Measurements from ENCODE around the gene PRRC2B.
A peak's percentile ranks its signal among the peaks of the same experiment; 100 is the strongest.
"Not testable (repeated sequence)": the region's sequence is repeated elsewhere in the genome, so short reads cannot be mapped to it uniquely, and the experiment has no call there.

The PRRC2B gene

GRCh38 chr9:131387394-131387793, 6.5 kb upstream of the PRRC2B start:
- DNase-seq: no peak

- DNase-seq: no peak
Measured at GRCh38 chr9:131391020-131391419, 2.9 kb upstream of the PRRC2B start.

GRCh38 chr9:131391504-131391903, 2.4 kb upstream of the PRRC2B start:
- DNase-seq: no peak

DNA sequence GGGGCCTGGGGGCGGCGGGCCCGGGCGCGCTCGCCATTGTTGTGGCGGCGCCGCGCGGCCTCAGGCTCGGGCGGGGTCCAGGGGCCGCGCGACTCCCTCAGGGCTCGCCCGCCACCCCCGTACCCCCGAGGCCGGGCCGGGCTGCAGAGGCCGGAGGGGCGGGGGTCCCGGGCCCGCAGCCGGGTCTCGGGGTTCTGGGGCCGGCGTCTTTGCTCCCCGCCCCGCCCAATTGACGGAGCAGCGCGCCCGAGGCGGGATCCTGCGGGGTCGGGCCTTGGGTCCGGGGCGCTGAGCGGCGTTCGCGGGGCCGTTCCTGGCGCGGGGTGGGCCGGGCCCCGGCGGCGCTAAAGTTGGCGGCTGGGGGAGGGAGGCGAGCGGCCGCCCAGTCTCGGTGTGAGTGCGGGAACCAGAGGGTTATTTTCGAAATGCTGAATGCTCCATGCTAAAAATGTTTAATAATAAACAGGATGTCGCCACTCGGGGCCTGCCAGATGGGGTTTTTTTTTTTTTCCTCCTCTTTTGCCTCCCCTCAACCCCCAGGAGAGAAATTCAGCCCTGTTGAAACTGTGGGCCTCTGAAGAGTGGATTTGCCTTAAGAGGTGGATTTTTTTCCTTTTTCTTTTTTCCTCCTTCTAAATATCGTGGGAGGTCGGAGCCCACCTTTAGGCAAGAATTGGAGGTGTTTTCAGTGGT, 724 bp downstream of the PRRC2B start:
- no peak for DNase-seq

DNA sequence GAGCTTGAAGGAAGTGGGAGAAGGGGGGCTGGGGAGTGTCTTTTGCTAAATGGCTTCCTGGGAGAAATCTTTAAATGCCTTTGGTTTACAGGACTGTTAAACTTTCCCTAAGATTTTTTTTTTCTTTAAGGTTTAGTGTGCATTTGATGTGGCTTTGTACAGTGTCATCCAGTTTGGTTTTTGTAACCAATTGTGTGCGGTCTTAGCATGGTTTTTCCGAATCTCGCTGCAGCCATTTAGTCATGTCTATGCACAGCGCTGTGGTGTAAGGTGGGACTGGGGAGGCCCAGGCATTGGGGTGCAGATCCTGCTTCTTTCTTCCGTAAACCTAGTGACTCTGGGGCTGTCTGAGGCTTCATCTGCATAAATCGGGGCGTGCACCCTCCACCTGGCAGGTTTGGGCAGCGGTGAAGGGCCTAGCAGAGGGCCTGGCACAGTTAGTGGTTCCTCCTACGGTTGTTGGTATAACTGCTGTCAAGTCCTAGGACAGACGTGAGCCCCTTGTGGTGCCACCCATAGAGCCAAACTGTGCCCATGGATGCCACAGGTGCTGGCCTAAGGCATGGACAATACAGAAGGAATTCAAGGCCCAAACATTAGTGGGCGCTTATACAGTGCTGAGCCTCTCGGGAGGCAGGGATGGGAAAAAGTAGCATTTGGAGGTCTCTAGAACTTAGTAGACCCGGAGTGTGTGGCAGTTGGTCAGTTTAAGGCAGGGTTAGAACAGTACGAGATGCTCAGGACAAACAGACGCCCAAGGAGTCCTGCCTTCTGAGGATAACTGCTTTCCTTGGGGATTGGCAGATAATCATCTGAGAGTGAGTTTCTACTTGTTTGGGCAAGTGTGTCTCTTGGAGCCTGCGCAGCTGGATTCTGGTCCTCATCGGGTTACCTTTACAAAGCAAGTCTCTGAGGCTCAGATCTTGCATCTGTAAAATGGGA, 1.5 kb downstream of the PRRC2B start:
- DNase-seq: peak; percentile 23

GRCh38 chr9:131396099-131396479, 2.2 kb downstream of the PRRC2B start:
- DNase-seq: not testable (repeated sequence)

DNA sequence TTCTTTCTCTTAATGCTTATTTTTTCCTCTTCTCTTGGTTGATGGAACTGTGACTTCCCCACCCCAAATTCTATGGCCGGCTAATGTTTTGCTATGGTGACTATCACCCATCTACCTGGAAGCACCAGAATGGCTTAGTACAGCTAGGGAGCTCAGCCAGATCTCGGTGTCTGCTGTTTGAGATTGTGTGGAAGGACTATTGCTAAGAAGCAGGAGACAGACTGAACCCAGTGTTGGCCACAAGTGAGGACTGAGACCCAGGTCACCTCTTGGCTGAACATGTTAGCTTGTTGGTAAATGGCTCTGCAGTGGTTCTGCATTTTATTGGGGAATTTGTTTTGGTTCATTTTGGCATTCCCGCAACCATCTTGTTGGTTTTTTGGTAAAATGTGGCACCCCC, 2.7 kb downstream of the PRRC2B start:
- DNase-seq: no peak

GRCh38 chr9:131397100-131397790, 3.4 kb downstream of the PRRC2B start:
- DNase-seq: no peak

DNA sequence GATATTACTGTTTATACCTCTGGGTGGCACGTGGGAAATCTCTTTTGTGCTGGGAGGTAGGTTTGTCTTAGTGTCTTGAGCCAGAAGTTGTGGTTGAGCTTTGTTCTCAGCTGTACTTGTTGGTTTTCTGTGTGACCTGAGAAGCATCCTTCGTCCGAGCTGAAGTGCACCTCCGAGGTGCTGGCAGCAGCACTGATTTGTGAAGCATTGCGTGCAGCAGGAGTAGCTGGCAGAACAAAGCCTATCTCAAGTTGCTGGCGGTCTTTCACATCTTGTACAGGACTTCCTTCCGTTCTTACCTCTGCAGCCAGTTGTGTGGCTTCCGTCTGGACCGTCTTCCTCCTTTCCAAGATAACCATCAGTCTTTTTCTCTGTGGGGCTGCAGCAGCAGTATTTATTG, 4.3 kb downstream of the PRRC2B start:
- DNase-seq: peak; percentile 82

- no peak for DNase-seq
Measured at GRCh38 chr9:131399972-131400371, 6.1 kb downstream of the PRRC2B start.

DNA sequence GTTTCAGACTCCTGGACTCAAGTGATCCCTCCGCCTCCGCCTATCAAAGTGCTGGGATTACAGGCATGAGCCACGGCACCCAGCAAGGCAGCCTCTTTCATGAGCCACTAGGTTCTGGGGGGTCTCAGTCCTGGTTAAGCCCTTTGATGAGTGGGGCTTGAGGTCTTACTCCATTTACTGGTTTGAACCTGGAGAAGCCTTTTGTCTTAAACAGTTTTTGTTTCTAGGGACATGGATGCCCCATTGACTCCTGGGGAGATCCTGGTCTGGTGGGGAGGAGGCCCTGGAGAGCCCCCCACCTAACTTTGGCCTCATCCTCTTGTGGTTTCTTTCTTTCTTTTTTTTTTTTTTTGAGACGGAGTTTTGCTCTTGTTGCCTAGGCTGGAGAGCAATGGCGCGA, 6.7 kb downstream of the PRRC2B start:
- no peak for DNase-seq

GRCh38 chr9:131402073-131402472, 8.2 kb downstream of the PRRC2B start:
- DNase-seq: no peak

DNA sequence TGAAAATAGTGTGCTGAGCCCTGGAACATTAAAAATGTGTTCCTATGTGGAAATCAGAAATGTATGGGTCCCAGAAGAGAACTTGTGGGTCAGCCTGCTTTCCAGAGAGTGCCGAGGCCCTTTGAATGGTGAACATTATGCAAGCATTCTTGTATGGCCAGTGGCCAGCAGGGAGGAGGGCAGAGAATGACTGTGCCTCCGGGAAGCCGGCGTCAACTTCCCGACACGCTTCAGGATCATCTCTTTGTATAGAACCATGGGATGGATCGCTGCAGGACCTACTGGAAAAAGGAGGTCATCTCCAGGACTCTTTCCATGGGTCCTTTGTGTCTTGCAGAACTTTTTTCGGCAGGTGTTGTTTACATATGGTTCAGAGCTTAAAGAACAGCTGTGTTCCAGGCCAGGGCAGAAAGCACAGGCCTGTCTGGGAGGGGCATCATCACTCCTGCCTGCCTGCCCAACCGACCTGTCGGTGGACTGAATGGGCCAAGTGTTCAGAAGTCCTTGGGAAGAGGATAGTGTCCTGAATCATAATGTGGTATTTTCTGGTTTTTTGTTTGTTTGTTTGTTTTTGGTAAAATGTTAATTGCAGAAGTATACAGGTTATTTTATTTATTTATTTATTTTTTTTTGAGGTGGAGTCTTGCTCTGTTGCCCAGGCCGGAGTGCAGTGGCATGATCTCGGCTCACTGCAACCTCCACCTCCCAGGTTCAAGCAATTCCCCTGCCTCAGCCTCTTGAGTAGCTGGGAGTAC, 9.0 kb downstream of the PRRC2B start:
- DNase-seq: no peak

GRCh38 chr9:131403493-131403773, 9.5 kb downstream of the PRRC2B start:
- no peak for DNase-seq

DNA sequence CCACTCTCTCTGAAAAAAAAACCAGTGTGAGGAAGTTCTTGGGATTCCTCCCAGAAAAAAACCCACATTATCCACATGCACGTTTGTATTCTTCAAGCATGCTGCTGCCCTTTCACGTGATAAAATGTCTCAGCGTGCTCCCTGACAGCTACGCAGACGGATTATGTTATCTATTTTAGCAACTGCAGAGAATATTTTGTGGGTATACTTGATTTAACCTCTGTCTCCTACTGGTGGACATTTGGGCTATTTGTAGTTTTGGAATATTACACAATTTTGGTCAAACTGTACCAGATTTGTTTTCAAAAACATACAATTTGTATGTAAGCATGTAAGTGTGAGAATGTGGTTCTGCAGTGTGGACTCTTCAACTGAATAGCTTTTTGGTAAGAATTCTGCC, 10.7 kb downstream of the PRRC2B start:
- no peak for DNase-seq

- DNase-seq: no peak
Measured at GRCh38 chr9:131404987-131405386, 11.1 kb downstream of the PRRC2B start.

DNA sequence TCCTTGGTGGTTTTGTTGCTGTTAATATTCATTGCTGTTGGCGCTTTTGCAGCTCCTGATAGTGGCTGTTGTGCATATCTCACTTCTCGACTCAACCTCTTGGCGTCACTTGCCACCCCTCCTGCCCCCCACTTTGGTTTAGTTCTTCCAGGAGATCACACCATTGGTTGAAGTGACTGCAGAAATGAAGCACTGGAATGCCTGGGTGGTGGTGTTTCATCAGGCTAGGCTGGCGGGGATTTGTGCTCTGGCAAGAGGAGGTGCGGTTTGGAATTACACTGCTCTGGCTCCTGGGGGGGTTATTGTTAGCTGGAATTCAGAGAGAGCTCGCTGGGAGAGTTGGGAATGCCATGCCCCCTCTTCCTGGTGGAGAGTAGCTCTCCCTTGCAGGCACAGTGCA, 11.5 kb downstream of the PRRC2B start:
- no peak for DNase-seq

DNA sequence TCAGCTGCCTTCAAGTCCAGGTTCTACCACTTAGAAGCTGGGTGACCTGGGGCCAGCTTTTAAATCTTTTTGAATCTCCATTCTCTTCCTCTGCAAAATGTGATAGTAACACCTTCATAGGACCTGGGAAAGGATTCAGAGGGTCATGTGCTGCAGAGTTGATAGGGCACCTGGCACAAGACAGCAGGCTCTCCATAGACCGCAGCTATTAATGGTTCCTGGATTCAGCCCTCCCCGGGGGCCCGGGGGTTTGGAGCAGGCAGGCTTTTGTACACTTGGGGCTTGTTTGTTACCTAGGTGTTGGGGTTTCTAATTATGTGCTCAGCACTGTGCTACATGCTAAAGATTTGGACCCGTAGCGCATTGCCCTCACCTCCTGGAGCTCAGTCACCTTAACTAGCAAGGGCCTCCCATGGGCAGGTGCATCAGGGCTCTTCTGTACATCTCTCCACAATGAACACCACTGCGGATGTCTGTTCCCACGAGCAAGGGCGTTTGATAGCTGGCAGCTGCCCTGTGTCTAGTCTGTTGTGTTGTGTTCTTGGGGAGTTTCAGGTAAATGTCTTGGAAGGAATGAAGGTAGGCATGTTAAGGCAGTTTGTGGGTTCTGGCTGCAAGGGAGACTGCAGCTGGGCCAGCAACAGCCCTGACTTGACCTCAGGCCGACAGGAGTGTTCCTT, 12.1 kb downstream of the PRRC2B start:
- DNase-seq: no peak

DNA sequence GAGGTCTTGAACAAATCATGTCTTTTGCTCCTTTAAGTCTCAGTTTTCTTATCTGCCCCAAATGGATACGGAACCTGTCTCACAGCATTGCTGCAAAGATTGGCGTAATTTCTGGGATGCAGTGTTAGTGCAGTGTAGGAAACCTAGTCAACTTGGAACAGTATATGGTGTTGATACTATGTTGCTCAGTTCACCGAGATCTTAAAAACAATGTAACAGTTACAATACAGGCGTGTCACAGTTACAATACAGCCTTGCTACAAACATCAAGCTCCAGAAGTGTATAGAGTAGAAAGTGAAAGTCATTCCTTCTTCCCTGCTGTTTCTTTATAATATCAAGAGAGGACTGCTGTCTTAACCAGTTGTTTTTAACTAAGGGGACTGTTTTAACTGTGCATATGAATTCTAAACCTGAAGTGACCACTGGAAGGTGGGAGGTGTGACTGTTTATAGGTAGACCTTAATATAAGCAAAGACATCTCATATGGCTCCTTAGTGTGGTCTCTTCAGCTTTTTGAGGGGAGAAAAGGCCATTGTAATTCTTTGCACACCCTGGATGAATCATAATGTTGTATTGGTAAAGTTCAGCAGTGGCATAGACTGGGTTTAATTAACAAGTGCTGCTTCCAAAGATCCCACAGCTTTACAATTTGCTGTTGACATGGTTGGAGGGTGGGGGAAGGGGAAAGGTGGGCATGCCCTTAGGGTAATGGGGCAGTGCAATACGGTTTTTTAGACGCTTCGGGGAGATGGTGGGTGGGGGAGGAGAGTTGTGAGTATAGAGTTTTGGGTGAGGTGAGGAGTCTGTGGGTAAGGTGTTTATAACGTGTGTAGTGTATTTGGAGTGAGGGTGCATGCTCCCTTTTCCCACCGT, 12.9 kb downstream of the PRRC2B start:
- no peak for DNase-seq

GRCh38 chr9:131407717-131408195, 13.9 kb downstream of the PRRC2B start:
- no peak for DNase-seq

GRCh38 chr9:131409458-131409992, 15.6 kb downstream of the PRRC2B start:
- DNase-seq: no peak

All from DMS79 (cell line).